GM21723 (cell line): ENCODE data around the gene PSMB9.
"Not testable (repeated sequence)": the region's sequence is repeated elsewhere in the genome, so short reads cannot be mapped to it uniquely, and the experiment has no call there.

Source experiments
- ATAC-seq: cut with Tn5 transposase; IDR thresholded peaks from one replicate; pipeline ENCODE4 v1.9.1; 2021; ENCODE audit warnings: mild to moderate bottlenecking, moderate library complexity; ENCODE audit not compliant: unreplicated experiment

Gene PSMB9

DNA sequence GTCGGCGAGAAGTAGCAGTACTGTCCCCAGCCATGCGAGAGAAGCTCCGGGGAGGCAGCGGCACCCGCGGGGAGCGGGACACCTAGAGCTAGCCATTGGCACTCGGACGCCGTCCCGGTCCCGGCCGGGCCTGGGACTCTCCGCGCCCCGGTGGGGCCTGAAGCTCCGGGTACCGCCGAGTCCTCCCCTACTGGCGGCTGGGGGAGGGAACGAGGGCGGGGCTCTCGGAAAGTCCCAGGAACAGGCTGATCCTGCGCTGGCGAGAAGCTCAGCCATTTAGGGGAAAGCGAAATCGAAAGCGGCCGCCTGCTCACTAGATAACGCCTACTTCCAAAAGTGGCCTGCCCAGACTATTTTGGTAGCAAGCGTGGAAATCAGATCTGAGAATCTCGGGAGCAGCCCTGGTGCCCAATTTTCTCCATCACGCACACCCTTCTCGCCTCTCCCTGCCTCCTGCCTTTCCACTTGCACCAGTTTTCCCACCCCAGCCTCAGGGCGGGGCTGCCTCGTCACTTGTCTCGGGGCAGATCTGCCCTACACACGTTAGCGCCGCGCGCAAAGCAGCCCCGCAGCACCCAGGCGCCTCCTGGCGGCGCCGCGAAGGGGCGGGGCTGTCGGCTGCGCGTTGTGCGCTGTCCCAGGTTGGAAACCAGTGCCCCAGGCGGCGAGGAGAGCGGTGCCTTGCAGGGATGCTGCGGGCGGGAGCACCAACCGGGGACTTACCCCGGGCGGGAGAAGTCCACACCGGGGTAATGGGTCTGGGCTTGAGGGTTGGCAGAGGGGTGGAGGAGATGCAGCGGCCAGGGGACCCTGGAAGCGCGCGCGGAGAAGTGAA, at the start of gene PSMB9, which contains the start of gene TAP1:
Gene PSMB9 (plus strand): TSS at position 652 of the 835 bp plus-strand sequence. CDS start 38 bp downstream, at position 690.
Gene TAP1 (minus strand): TSS at position 164 of the 835 bp plus-strand sequence. CDS start 68 bp downstream, at position 96.
- ATAC-seq = peak; percentile 78

DNA sequence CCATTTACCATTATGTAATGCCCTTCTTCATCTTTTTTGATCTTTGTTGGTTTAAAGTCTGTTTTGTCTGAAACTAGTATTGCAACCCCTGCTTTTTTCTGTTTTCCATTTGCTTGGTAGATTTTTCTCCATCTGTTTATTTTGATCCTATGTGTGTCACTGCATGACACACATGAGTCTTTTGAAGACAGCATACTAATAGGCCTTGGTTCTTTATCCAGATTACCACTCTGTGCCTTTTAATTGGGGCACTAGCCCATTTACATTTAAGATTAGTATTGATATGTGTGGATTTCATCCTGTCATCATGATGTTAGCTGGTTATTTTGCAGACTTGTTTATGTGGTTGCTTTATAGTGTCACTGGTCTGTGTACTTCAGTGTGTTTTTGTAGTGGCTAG, 48.6 kb upstream of the PSMB9 start:
- ATAC-seq = not testable (repeated sequence)

DNA sequence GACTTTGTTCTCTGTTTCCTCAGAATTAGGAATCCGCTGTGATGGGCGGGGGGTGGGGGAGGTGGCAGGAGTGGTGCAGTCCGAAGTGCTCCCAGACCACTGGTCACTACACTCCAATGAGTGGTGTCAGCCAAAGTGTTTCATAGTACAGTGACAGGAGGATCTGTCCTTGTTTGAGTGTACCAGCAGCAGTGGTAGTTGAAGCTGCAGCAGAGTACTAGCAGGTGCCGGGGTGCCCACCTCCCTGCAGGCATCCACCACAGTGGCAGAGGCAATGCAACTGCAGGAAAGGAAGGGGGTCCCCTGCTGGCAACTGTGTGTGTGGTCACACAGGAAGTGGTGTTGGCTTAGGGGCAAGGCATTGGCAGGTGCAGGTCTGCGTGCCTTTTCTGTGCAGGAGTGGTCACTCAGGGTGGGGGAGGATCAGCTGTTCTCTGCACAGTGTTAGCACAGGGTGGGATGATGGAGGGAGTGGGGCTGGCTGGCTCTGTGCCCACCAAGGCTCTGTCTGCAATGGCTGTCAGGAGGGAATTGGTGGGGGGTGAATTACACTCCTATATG, 46.9 kb upstream of the PSMB9 start:
- ATAC-seq = no peak

DNA sequence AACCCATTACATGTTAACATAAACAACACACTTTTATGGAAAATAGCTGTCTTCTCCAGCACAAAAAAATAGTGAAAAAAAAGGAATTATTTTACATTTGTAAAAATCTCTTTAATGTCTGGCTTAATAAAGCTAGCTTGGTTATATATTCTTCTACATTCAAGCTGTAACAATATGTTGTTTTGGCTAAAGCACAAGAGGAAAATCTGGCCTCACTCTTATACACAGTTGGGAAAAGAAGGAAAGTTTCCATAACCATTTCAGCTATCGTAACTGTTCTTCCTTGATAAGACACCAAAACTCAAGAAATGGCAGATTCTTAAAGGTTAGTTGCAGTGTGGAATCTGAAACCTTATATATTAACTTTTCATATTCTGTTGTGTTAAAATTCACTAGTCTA, 44.8 kb upstream of the PSMB9 start:
- no peak for ATAC-seq

DNA sequence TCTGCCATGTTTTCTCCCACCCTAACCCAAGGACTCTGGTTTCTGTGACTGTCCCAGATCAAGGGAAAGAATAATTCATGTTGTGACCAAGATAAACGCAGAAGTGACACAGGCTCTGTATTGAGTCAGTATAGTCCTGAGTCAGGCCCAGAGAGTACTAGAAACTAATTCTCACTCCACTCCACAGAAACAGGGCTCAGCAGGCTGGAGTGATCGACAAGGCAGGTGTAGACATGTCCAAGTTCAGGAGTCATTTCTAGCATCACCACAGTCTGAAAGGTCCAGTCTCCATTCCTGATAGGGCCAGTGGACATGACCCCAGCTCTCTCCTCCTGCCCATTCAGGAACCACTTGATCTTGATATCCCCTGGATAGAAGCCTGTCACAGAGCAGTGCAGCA, 39.8 kb upstream of the PSMB9 start:
- no peak for ATAC-seq

DNA sequence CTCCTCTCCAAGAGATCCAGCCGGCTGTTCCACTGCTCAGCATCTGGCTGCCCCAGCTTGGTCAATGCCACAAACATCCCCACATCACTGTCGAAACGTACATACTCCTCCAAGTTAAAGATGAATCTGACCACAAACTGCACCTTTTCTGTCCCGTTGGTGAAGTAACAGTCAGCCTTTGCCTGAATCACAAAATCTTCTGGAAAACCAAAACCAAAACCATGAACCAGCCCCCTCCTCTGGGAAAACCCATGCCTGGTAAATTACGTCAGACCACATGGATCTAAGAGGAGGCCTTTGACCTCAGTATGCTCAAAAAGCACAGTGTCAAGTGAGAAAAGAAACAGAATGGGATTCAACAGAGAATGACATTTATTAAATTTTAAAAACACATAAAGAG, 38.9 kb upstream of the PSMB9 start:
- no peak for ATAC-seq

DNA sequence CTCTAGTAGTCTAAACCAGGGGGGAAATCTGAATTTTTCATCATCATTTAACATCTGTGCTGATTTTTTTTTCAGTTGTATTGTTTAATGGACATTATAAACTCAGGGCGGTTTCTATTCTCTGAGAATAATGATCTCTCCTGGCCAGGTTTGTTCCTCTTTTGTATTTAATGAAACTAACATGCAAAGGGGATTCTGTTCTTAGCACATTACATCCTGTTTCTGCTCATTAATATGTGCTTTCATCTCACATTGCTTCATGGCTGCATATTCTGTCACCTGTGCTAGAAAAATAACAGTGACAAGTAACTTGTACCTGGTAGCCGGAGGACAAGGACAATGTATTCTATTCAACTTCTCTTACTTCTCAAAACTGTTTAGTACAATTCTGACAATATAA, 38.0 kb upstream of the PSMB9 start:
- peak; percentile 53 for ATAC-seq

DNA sequence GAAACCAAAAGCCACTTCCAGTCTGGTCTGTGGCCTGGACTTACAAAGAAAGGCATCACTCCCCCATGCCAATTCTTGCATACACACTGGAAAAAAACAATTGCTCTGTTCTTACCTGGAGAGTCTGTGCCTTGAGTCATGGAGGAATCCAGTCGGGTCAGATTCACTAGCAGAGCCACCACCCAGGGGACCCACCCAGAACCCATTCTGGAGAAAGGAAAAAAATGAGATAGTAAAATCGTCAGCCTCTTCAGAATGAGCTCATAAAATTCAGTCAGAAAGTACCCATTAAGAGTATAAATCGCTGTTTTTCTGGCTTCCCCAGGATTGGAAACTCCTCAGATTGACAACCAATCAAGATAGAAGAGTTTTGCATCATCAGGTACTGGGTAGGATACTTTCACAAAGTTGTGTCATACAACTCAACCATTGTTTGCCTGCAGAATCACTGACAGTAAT, 37.2 kb upstream of the PSMB9 start, which contains the start of gene HLA-DOB:
Gene HLA-DOB (minus strand): TSS at position 257 of the 459 bp plus-strand sequence. CDS start 51 bp downstream, at position 206.
- ATAC-seq = peak; percentile 69

DNA sequence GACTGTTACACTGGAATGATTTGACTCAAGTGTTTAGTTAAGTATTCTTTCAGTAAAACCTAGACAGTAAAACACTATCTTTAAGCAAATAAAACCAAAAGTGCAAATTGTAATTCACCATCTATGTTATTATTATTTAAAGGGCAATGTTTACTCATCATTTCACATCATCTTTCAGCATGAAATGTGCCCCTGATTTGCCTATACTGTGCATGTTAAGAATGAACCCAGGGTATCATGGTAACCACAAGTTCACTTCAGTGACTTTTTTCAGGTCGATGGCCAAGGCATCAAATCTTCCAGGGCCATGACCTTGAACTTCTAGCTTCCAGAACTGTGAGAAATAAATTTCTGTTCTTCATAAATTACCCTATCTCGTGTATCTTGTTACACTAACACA, 35.1 kb upstream of the PSMB9 start:
- ATAC-seq = no peak

DNA sequence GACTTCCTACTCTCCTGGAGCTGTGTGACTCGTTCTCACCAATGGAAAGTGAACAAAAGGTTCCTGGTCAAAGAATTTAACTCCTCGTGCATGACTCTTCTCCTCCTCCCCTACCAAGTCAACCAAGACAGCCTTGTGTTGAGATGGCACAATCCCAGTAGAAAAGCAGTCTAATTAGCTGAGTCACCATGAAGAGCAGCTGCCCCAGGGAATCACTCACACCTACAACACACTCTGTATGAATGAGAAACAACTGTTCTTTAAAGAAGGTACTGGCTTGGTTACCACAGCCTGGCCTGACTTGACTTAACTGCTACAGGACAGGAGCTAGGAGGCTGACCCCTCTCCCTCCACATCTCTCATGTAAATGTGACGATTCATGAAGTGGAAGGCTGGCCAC, 34.3 kb upstream of the PSMB9 start:
- no peak for ATAC-seq

DNA sequence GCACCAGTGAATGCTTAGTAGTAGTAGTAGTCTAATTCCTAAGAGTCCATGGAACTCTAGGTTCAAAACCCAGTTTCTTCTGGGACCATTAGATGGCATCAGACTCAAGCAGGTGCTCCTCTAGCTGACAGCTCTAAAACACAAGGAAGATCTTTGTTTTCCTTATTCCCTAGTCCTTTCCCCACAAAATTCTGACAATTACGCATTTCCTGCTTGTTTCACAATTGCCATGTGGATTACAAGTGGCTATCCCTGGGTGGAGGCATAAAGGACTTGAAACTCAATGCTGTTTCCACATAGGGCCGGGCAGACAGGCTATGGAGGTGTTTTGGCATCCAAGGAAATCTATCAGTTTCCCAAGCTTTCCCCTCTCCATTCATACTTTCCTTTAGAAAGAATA, 28.0 kb upstream of the PSMB9 start:
- no peak for ATAC-seq

DNA sequence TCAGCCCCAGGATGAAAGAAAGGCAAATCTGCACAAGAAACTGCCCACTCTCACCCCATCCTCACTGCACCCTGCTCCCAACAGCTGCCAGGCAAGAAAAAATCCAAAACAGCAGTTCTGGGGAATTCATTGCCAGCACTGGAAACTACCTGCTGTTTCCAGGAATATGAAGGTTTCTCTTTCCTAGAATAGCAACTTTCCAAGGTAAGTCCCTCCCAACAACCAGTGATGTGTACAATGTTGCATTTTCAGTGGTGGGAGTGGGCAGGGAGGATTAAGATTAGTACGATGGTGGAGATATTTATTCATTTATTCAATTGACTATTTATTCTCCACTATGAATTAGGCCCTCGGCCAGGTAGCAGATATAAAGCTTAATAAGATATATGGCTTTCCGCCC, 27.0 kb upstream of the PSMB9 start:
- no peak for ATAC-seq

DNA sequence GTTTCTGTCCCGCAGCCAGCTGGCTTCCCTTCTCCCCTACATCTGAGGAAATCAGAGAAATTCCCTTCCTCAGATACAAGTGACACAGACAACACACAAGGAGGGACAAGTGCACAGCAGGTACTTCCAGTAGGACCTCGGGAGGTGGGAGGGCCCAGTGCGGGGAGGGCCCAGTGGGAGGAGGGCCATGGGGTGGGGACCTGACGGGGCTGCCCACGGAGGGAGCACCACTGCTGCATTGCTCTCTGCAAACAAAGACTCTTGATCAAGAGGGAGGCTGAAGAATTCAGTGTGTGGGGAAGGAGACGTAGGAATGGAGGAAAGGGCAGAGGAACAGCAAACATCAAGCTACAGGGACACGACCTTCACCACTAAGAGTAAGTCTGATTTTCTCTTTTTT, 24.5 kb upstream of the PSMB9 start:
- ATAC-seq = no peak

DNA sequence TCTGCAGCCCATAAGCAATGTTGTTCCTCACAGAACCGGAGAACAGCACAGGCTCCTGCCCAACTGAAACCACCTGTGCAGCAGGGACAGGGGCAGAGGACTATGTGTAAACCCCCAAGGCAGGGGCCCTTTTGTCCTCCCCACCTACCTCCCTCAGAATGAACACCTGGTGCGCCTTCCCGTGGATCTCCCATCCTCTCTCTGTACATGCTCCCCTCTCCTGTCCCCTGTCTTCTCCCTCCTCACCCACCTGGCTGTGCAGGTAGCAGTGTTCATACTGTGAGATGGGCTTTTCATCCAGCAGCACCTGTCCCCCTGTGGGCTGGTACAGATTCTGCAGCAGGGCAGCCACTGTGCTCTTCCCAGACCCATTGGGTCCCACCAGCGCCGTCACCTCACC, 24.0 kb upstream of the PSMB9 start:
- no peak for ATAC-seq

DNA sequence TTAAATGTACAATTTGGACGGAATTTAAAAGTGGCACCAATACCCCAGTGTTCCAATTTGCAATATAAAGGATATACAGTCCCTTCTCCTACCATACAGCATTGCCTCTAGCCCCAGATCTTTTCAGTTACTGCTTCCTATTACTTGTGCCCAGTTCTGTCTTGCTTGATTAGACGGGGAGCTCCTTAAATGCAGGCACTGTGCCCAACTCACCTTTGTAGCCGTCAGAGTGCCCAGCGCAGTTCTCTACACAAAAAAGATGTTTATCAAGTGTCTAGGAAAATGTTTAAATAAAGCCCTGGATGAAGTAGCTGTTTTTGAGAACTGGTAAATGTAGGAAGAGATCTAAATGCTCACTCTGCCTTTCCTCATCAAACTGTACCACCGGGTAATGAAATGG, 23.1 kb upstream of the PSMB9 start:
- no peak for ATAC-seq

DNA sequence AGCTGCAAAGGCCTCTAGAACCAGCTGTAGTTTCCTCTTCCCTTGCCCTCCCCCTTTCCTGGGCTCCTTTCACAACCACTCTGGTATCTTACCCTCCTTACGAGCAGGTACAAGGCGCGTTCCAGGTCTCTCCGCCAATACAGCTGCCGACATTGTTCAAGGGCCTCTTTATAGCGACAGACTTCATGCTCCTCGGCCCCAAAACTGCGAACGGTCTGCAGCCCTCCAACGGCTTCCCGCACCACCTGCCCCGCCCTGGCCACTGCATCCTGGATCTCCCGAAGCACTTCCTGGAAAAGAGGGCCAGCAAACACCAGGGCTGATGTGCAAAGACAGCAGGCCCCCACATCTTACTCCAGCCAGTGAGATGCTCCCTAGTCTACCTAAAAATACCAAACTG, 21.5 kb upstream of the PSMB9 start:
- no peak for ATAC-seq

DNA sequence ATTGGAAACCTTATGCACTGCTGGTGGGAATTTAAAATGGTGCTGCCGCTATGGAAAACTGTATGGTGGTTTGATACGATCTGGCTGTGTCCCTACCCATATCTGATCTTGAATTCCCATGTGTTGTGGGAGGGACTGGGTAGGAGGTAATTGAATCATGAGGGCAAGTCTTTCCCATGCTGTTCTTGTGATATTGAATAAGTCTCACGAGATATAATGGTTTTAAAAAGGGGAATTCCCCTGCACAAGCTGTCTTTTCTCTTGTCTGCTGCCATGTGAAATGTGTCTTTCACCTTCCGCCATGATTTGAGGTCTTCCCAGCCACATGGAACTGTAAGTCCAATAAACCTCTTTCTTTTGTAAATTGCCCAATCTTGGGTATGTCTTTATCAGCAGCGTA, 20.3 kb upstream of the PSMB9 start:
- ATAC-seq = no peak

DNA sequence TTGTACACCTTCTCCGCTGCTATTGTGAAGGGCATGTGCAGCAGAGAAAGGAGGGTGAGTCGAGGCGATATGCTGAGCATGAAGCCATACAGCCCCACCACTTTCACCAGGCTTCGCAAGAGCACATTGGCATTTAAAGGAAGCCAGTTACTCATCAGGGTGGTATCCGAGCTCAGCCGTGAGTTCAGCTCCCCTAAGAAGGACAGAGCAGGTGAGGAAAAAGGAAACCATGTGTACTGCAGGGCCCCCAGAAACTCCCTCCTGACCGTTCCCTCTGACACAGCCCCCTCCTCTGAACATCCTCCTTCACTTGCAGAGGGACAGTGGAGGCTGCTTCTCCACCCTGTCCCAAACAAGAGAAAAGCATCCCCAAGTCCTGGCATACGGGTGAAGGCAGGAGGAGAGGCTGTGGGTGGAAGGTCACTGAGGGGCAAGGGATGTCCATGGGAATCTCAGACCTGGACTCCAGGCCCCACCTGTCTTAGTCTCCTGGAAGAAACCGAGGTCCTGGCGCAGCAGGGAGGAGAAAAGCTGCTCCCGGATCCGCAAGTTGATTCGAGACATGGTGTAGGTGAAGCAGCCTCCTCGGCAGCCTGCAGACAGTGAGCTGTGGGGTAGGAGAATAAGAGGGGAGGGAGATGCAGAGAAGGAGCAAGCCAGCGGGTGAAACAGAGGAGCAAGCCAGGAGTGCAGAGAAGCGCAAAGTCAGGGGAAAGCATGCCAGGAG, 18.7 kb upstream of the PSMB9 start:
- ATAC-seq = no peak

DNA sequence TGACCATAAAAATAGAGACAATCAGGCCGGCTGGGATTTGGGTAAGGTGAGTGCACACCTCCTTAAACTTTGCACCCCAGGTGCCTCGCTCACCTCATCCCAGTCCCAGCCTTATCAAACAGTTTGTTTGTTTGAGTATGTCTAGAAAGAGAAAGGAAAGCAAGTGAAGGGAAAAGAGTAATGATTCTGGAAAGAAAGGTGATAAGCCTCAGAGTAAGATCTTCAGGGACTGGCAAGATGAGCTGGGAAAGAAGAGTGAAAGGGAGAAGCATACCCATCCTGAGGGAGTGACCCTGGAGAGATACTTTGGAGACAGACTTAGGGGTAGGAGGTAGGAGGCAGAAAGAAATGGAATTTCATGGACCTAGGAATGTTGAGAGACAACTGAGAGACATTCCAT, 17.1 kb upstream of the PSMB9 start:
- no peak for ATAC-seq

DNA sequence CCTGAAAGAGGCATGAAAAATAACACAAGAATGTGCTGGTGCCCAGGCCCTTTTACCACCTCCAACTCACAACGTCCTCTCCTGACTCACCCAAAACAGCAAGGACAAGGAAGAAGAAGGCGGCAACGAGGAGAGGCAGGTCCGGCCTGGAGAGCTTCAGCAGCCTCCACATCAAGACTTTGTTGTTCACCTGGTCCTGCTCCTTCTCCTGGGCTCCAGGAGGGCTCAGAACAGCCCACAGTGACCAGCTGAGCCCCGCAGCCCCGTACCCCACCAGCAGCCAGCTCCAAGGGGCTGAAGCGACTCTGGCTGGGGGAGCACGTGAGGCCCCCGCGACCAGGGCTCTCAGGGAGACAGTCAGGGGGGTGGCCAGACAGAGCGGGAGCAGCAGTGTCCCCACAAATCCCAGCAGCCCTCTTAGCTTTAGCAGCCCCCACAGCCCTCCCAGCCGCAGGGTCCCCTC, 16.3 kb upstream of the PSMB9 start:
- ATAC-seq = no peak

DNA sequence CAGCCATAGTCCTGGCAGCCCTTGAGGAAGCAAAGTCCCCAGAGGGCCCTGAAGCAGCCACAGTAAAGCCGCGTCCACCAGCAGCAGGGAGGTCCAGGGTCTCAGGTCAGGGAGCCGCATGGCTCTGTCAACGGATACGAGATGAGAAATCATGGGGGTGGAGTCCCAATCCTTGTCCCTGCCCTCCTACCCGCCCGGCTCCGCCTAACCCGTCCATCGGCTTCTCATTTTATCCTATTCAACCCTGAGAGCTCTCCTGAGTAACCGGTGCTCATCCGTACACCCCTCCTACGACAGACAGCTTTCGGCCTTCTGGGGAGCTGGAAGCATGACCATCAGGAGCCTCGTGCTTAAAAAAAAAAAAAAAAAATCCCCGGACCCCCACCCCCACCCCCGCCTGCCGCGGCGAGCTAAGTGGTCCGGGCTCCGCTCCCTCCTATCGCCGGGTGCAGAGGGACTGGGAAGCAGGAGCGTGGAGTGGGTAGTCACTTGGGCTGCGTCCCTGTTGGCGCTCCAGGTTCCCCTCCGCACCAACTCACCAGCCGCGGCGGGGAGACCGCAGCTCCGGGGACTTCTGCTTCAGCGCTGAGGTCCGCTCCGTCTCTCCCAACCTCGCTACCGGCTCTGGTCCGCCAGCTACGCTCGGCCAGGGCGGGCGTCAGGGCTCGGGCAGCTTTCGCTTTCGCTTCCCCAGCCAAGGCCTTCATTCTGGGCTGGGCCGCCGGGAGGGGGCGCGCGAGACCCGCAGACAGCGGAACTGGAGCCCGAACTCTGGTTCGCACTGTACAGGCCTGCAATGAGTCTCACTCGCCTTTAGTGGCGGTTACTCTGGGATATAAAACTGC, 15.7 kb upstream of the PSMB9 start, which contains the start of gene TAP2:
Gene TAP2 (minus strand): TSS at position 626 of the 845 bp plus-strand sequence. CDS start 506 bp downstream, at position 120.
- peak; percentile 66 for ATAC-seq
